Stimulated activated CD8-positive, alpha-beta memory T cell treated with anti-CD3 and anti-CD28 coated beads, Interleukin-7, amount 100 ng/mL, for 4 hours (primary cell): Measurements from ENCODE around the gene TPK1.
A peak's percentile ranks its signal among the peaks of the same experiment; 100 is the strongest.
"Not testable (repeated sequence)": the region's sequence is repeated elsewhere in the genome, so short reads cannot be mapped to it uniquely, and the experiment has no call there.

Source experiments
- DNase-seq, 2 donors: peaks; one replicate each; pipeline ENCODE4 v3.0.0-alpha.2; 2020; ENCODE audit warnings: low read depth in 2 of 2

The TPK1 gene

GRCh38 chr7:144822223-144822622, 13.6 kb downstream of the TPK1 start:
- DNase-seq: no peak

GRCh38 chr7:144821067-144821466, 14.8 kb downstream of the TPK1 start:
- DNase-seq: no peak

- no peak for DNase-seq
Measured at GRCh38 chr7:144820552-144820951, 15.3 kb downstream of the TPK1 start.

GRCh38 chr7:144819566-144819965, 16.3 kb downstream of the TPK1 start:
- no peak for DNase-seq

GRCh38 chr7:144818511-144818910, 17.3 kb downstream of the TPK1 start:
- DNase-seq: peak; percentile 9 to 19

GRCh38 chr7:144817001-144817400, 18.9 kb downstream of the TPK1 start:
- DNase-seq: no peak

GRCh38 chr7:144814299-144814698, 21.6 kb downstream of the TPK1 start:
- no peak for DNase-seq

- peak in 1 of 2 donors; percentile 14 for DNase-seq
Measured at GRCh38 chr7:144812379-144813283, 23.2 kb downstream of the TPK1 start.

- DNase-seq: no peak
Measured at GRCh38 chr7:144805627-144806239, 30.1 kb downstream of the TPK1 start.

- not testable (repeated sequence) for DNase-seq
Measured at GRCh38 chr7:144800678-144801436, 35.0 kb downstream of the TPK1 start.

- DNase-seq: no peak
Measured at GRCh38 chr7:144796919-144797318, 38.9 kb downstream of the TPK1 start.

- DNase-seq: no peak
Measured at GRCh38 chr7:144792050-144792449, 43.8 kb downstream of the TPK1 start.

GRCh38 chr7:144791488-144791887, 44.4 kb downstream of the TPK1 start:
- DNase-seq: no peak

- no peak for DNase-seq
Measured at GRCh38 chr7:144787127-144787526, 48.7 kb downstream of the TPK1 start.

GRCh38 chr7:144786522-144786921, 49.3 kb downstream of the TPK1 start:
- no peak for DNase-seq

GRCh38 chr7:144786079-144786478, 49.8 kb downstream of the TPK1 start:
- DNase-seq: no peak

GRCh38 chr7:144785521-144785920, 50.3 kb downstream of the TPK1 start:
- DNase-seq: no peak

- DNase-seq: no peak
Measured at GRCh38 chr7:144784943-144785342, 50.9 kb downstream of the TPK1 start.

- no peak for DNase-seq
Measured at GRCh38 chr7:144784441-144784840, 51.4 kb downstream of the TPK1 start.

GRCh38 chr7:144782883-144783282, 53.0 kb downstream of the TPK1 start:
- DNase-seq: no peak

GRCh38 chr7:144780071-144780608, 55.7 kb downstream of the TPK1 start:
- DNase-seq: no peak

GRCh38 chr7:144777889-144778288, 58.0 kb downstream of the TPK1 start:
- DNase-seq: not testable (repeated sequence)
